Left kidney (tissue), 2 donors: ENCODE results near the gene SCN5A. TPM values are rescaled to one million over a fixed set of nuclear protein-coding genes. Genes with fewer than 3 reads are reported as not detected.

ENCODE experiments used
- DNase-seq: peaks from one replicate; pipeline ENCODE4 v3.0.0-alpha.2; 2013
- polyA plus RNA-seq: library from polyadenylated mRNA; unstranded; fragments of 120-200 nt; gene quantifications from one replicate; pipeline ENCODE4 v1.2.1, GENCODE V29; 2013; ENCODE audit not compliant: insufficient read length

The SCN5A gene
- polyA plus RNA-seq, 1 donor = 1.4 TPM

- DNase-seq = no peak
Measured at GRCh38 chr3:38600551-38600950, 48.9 kb downstream of the SCN5A start.

- DNase-seq = no peak
Measured at GRCh38 chr3:38599886-38600285, 49.6 kb downstream of the SCN5A start.

GRCh38 chr3:38598791-38599190 lies 50.7 kb downstream of the SCN5A start:
- no peak for DNase-seq

GRCh38 chr3:38597502-38598060 lies 51.9 kb downstream of the SCN5A start:
- DNase-seq = no peak

- no peak for DNase-seq
Measured at GRCh38 chr3:38595393-38595792, 54.1 kb downstream of the SCN5A start.

GRCh38 chr3:38590521-38590920 lies 59.0 kb downstream of the SCN5A start:
- no peak for DNase-seq

GRCh38 chr3:38588995-38589937 lies 60.2 kb downstream of the SCN5A start:
- DNase-seq = no peak

- no peak for DNase-seq
Measured at GRCh38 chr3:38588371-38588971, 61.0 kb downstream of the SCN5A start.

GRCh38 chr3:38587548-38588131 lies 61.8 kb downstream of the SCN5A start:
- DNase-seq = no peak

- DNase-seq = no peak
Measured at GRCh38 chr3:38586546-38587520, 62.7 kb downstream of the SCN5A start.

- no peak for DNase-seq
Measured at GRCh38 chr3:38585791-38586420, 63.6 kb downstream of the SCN5A start.

GRCh38 chr3:38583688-38584087 lies 65.8 kb downstream of the SCN5A start:
- no peak for DNase-seq

- peak; percentile 27 for DNase-seq
Measured at GRCh38 chr3:38582941-38583645, 66.4 kb downstream of the SCN5A start.

GRCh38 chr3:38582316-38582715 lies 67.2 kb downstream of the SCN5A start:
- DNase-seq = no peak

GRCh38 chr3:38581774-38582173 lies 67.7 kb downstream of the SCN5A start:
- DNase-seq = no peak

- DNase-seq = no peak
Measured at GRCh38 chr3:38580450-38581382, 68.8 kb downstream of the SCN5A start.

GRCh38 chr3:38579551-38580449 lies 69.7 kb downstream of the SCN5A start:
- DNase-seq = peak; percentile 1

- DNase-seq = no peak
Measured at GRCh38 chr3:38579141-38579540, 70.3 kb downstream of the SCN5A start.
